ENCODE measurements around the gene HSPB9.
"Not testable (repeated sequence)": the region's sequence is repeated elsewhere in the genome, so short reads cannot be mapped to it uniquely, and the experiment has no call there.

The HSPB9 gene

GRCh38 chr17:42120161-42120769 is 2.3 kb upstream of the HSPB9 start:
- no peak for DNase-seq

DNA sequence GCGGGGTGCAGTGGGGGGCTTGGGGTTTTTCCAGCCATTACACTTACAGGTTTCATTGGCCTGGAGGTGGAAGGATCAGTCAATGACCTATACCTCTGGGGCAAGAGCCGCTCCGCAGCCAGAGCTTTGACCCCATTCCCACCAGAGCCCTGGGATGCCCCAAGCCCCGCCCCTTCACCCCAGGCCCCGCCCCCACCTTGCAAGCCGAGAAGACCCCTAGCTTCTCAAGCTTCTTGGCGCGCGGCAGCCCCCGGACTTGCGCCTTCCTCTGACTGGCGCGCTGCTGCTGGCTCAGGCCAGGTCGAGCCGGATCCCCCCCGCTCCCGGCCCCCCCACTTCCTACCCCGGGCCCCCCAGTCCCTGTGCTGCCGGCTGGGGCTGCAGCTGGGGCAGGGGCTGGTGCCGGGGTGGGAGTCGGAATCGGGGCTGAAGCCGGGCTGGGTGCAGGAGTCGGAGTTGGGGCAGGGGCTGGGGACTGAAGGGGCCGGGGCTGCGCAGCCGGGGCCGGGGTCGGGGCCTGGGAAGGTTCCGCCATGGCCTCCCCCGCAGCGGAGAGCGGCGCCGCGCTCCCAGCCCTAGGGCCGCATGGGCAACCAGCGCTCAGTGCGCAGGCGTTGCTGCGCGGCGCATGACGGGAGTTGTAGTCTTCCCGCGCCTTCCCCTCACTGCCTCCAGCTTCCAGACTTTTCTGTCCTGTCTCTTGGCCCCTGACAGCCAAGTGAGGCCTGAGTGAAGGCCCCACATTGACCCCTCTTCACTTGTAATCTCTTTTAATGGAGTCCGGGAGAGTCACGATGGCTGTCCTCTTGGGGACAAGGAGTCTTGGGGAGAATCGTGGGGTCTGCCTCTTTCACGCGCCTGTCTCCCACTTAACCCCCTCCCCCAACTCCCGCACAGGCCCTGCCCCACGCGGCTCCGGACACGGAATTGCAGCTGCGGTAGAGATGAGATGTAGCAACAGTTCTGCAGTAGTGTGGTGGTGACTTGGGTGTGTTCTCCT is 1.5 kb upstream of the HSPB9 start, which contains the start of gene KAT2A:
Gene KAT2A, minus strand, starts transcription at position 598 of the 1,000 bp plus-strand sequence. Its CDS starts 63 bp downstream, at position 535.
- DNase-seq = peak; percentile 72 to 82

DNA sequence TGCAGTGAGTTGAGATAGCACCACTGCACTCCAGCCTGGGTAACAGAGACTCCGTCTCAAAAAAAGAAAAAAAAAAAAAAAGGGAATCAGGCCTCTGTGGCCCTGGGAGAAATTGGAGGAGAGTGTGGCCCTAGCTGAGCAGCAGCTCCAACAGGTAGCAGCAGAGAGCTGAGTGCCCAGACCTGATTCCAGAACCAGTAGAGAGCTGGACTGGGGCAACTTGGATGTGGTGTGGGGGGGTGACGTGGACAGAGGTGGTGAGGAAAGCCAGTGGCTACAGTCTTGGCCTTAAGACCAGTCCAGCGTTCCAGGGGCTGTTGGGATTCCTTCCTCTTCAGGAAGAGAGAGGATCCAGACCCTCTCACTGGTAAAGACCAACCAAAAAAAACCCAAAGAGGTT is 1.7 kb downstream of the HSPB9 start:
- no peak for DNase-seq

DNA sequence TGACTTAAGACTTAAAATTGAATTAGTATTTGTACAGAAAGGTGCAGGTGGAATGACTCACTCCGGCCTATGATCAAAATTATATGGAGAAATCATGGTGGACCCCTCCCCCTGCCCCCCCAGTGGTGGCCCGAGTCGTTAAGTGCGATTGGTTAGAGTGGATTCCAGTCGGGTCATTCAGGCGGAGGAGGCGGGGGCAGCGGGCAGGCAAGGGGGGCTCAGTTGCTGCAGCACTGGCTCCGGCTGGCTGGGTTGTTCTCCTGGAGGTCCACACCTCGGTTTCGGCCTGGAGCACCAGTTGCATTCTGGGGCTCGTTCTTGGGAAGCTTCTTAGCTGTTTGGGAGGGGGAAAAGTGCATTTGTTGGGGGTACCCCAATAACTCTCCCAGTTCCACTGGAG is 3.0 kb downstream of the HSPB9 start:
- DNase-seq = no peak

- DNase-seq = no peak
Observed at GRCh38 chr17:42126836-42127235, 4.2 kb downstream of the HSPB9 start.

DNA sequence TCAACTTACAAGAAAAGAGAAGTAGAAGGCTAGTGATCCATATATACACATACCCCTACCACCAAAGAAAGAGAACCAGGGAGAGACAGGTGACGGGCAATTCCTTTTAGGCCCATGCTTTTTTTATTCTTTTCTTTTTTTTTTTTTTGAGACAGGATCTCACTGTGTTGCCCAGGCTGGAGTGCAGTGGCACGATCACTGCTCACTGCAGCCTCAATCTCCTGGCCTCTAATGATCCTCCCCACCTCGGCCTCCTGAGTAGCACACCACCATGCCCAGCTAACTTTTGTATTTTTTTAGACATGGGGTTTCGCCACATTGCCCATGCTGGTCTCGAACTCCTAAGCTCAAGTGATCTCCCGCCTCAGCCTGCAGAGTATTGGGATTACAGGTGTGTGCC is 4.8 kb downstream of the HSPB9 start:
- DNase-seq = no peak

DNA sequence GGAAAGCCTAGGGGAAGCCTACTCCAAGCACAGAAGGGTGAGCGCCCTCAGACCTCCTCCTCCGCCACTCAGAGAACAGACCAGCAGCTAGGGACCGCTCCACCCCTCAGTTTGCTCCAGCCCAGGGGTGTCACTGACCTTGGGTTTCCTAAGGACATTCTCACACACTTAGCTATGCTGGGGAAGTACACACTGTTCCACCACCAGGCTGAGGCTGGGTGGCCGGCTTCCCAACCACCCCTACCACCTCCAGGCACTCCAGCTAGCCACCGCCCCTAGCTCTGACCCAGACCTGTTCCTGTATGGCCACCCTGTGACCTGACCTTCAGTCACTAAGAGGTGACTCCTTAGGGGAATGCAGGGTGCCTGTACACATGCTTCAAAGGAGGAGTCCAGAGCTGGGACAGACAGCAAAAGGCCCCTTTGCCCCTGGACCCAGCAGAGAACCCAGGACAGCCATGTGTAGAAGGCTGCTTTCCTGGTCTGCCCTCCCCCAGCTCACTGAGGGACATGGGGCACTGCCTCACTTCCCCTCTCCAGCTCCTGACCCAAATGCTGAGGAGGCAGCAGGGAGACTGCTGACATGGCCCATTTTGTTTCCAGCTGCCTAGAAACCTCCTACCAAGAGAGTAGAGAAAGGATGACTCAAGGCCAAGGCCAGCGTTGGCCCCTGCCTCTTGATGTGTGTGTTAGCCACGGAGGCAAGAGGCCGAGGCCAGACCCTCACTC is 6.7 kb downstream of the HSPB9 start:
- no peak for DNase-seq

DNA sequence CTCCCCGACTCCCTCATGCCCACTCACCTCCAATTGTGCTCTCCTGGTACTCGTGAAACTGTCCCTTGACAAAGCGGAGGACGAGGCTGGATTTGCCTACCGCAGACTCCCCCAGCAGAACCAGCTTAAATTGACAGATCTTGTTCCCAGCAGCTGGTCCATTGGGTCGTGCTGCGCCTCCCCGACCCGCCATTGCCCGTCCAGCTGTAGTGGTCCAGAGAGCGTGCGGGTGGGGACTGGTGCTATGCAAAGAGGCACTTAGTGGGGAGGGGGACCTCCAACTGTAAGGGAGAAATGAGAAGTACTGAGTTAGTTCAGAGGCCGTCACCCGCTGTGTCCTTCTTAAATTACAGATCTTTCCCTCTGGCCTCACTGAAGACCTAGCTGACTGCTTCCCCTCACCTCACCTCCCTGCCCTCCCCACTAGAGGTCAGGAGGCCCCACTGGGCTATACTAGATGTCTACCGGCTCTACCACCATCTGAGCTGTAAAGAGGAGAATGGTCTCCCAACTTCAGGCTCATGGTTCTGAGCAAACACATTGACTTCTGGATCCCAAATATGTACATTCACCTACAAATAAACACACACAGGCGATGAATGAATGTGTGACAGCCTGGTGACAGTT is 7.8 kb downstream of the HSPB9 start:
- no peak for DNase-seq

DNA sequence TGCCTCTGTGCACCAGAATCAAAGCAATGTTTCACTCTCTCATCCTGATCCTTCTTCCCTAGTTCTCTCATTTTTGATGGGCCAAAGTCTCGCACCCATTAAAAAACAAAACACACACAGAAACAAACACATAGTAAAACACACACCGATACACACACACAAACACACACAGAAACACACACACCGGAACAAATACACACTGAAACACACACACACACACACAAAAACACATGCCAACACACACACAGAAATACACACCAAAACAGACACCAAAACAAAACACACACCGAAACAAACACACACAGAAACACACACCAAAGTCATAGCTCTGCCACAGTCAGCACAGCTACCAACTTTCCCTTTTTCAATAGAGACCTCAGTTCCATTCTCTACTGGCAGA is 8.6 kb downstream of the HSPB9 start:
- no peak for DNase-seq

DNA sequence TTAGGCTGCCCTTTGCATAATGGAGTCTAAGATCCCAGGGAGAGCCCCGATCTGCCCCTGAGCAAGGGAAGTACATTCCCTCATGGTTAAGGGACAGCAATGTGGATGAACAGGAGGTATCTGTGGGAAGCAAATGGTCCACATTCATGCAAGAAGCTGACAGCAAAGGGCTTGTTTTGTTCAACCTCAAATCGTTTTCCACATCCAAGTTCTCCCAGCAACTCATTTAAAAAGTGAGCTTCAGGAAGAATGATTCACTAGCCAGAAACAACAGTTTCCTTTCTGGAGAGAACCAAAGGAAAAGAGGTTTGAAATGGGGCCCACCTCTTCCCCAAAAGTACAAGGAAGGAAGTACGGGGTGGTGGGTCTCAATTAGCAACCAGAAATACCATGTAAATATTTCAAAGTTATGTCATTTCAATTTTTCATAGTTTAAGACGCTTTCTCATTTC is 9.4 kb downstream of the HSPB9 start:
- DNase-seq = no peak

DNA sequence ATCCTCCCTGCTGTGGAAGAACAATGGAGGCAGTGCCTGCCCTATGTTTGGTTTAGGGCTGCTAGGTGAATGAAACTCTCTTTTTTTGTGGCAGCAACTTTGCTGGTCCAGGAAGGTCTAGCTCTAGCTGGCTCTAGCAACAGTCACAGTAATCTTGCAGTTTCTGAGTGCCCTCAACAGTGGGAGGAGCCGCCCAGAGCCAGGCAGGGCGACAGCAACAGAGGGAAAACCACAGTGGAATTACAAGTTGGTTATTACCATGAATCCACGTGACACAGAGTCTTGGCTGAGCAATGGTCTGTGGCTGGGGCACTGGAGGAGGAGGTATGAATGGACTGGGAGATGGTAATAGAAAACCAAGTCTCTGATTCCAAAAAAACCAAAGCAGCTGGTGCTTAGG is 10.3 kb downstream of the HSPB9 start:
- peak; percentile 23 to 25 for DNase-seq

- peak; percentile 21 to 66 for DNase-seq
Observed at GRCh38 chr17:42133461-42134041, 10.9 kb downstream of the HSPB9 start.

GRCh38 chr17:42135151-42135550 is 12.5 kb downstream of the HSPB9 start:
- no peak for DNase-seq

DNA sequence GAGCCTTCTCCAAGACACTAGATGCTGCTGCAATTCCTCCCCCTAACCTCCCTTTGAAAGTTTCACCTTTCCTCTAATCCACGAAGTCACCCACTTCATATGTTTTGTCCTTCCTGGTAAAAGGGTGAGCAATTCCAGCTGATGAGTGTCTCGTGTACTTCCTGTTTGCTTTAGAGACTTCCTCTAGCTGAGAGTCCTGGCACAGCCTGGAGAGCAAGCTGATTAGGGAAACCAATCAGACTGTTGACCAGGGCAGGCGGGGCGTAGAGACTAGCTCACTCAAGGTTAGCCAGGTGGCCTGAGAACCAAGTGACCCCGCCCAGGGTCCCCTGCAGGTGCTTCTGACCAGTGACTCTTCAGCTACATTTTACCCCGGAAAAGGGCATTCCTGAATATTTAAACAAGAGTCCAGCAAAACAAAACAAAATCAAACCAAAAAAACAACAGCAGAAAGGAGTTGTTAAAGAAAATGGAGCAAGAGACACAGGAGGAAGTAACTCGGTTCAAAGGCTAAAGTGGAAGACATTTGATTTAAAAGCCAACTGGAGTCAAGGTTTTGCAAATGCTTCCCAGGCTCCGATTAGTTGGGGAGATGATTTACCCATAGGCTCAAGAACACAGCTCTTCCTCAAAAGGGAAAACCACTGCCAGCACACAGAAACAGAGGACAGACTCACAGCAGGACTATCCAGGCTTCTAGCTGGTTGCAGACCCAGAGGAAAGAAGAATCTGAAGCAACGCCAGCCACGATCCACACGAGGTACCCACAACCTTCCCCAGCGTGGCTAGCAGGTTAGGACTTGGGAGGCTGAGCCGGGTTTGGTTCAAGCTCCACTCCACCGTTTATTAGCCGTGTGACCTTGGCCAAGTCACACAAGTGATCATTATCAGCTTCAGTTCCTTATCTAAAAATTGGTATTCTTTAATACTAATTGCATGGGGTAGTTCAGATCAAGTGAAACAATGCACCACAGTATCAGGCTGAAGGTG is 13.4 kb downstream of the HSPB9 start:
- peak in 1 of 2 donors; percentile 25 for DNase-seq

DNA sequence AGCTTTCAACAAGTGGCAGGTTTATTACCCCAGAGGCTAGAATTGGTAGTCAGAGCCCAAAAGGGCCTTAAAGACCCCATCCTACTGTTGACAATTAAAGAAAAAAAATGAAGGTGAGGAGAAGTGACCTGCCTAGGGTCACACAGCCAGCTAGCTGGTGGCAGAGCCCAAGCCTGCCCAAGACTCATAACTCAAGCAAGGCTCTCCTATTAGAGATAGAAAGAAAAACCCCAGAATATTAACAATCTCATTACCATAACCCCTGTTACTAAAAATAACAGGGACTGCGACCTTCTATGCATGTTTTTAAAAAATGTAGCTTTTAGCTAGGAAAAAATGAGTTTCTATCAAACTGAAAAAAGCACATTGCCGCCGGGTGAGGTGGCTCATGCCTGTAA is 14.0 kb downstream of the HSPB9 start:
- no peak for DNase-seq

GRCh38 chr17:42138749-42139492 is 16.3 kb downstream of the HSPB9 start:
- no peak for DNase-seq

DNA sequence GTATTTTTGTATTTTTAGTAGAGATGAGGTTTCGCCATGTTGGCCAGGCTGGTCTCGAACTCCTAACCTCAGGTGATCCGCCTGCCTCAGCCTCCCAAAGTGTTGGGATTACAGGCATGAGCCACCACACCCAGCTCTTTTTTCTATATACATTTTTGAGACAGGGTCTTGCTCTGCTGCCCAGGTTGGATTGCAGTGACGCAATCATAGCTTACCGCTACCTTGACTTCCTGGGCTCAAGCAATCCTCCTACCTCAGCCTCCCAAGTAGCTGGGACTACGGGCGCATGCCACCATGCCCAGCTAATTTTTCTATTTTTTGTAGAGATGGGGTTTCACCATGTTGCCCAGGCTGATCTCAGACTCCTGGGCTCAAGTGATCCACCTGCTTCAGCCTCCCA is 18.1 kb downstream of the HSPB9 start:
- DNase-seq = not testable (repeated sequence)

- no peak for DNase-seq
Observed at GRCh38 chr17:42141382-42141781, 18.8 kb downstream of the HSPB9 start.

- DNase-seq = no peak
Observed at GRCh38 chr17:42142371-42142896, 19.8 kb downstream of the HSPB9 start.

DNA sequence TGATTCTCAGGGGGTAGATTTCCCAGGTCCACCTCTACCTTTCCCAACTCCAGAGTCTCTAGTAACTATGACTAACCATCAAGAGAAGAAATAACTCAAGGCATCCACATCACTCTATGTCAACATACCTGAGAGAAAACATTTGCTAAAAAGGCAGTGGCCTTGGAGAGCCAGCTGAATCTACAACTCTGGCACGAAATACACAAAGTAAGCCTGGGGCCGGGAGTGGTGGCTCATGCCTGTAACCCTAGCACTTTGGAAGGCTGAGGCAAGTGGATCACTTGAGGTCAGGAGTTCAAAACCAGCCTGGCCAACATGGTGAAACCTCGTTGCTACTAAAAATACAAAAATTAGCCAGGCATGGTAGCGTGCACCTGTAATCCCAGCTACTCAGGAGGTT is 20.5 kb downstream of the HSPB9 start:
- DNase-seq = not testable (repeated sequence)

All from CD4-positive, alpha-beta T cell treated with Interferon alpha-2 for 1 hour (primary cell).